ENCODE measurements around the gene MOSMO.
"Not testable (repeated sequence)": the region's sequence is repeated elsewhere in the genome, so short reads cannot be mapped to it uniquely, and the experiment has no call there.

The MOSMO gene

DNA sequence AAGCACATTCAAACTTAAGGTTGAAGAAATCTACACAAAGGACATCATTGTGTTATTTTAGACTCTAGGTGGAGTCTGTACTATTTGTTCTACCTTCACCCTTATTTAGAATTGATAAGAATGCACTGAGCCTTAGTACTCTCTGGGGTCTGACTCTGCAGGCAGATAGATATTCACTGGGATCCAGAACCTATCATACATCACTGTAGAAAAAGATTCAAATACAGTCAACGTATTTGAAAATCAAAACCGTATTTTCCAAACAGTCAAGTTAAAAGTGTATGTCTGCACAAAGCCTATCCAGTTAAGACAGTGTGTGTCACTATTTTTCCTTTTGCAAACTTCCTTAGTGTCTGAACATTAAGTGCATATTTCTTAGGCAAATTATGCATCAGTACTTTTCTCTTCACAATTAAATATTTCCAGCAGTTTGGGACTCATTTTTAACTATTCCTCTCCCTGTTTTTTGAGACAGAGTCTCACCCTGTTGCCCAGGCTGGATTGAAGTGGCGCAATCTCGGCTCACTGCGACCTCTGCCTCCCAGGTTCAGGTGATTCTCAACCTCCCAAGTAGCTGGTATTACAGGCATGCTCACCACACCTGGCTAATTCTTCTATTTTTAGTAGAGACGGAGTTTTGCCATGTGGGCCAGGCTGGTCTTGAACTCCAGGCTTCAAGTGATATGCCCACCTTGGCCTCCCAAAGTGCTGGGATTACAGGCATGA lies 22.3 kb downstream of the MOSMO start:
- no peaks in the 10 kb centered on the region for H3K4me1 ChIP-seq (ENCODE audit: control insufficient read depth, insufficient read depth, low read length, poor library complexity, severe bottlenecking)
- no peaks in the 10 kb centered on the region for H3K9me3 ChIP-seq (ENCODE audit: control insufficient read depth, low read length)
- no peaks in the 10 kb centered on the region for H3K36me3 ChIP-seq (ENCODE audit: control insufficient read depth, insufficient read depth, low read length)
- no peak for DNase-seq
- no peak overlapping the region for H3K4me3 ChIP-seq (ENCODE audit: insufficient read depth, low read depth, low read length, poor library complexity, severe bottlenecking)
- H3K27me3 ChIP-seq (replicated peaks; ENCODE audit: control insufficient read depth, insufficient read depth, low read length, poor library complexity, severe bottlenecking), result no peaks in the 10 kb centered on the region
- no peak overlapping the region for H3K27ac ChIP-seq (ENCODE audit: insufficient read depth, low read length, poor library complexity, severe bottlenecking)

DNA sequence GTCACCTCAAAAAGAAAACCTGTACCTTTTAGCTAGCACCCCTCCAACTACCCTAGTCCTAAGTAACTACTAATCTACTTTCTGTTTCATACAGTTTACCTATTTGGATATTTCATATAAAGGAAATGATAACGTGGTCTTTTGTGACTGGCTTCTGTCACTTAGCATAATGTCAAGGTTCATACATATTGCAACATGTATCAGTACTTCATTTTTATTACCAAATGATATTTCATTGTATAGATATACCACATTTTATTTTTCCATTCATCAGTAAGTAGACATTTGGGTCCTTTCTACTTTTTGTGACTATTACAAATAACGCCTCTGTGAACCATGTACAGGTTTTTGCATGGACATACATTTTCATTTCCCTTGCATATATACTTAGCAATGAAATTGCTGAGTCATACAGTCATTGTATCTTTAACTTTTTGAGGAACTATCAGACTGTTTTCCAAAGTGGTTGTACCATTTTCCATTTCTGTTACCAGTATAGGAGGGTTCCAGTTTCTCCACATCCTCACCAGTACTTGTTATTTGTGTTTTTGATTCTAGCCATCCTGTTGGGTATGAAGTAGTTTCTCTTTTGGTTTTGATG lies 23.7 kb downstream of the MOSMO start:
- DNase-seq, result no peak
- Histone ChIP-seq H3K4me3 (ENCODE audit: insufficient read depth, low read depth, low read length, poor library complexity, severe bottlenecking) (no peak overlapping the region), H3K9me3 (ENCODE audit: control insufficient read depth, low read length) (no peaks in the 10 kb centered on the region), H3K4me1 (ENCODE audit: control insufficient read depth, insufficient read depth, low read length, poor library complexity, severe bottlenecking) (no peaks in the 10 kb centered on the region), H3K27ac (ENCODE audit: insufficient read depth, low read length, poor library complexity, severe bottlenecking) (no peak overlapping the region), H3K27me3 (replicated peaks; ENCODE audit: control insufficient read depth, insufficient read depth, low read length, poor library complexity, severe bottlenecking) (no peaks in the 10 kb centered on the region), H3K36me3 (ENCODE audit: control insufficient read depth, insufficient read depth, low read length) (no peaks in the 10 kb centered on the region)

DNA sequence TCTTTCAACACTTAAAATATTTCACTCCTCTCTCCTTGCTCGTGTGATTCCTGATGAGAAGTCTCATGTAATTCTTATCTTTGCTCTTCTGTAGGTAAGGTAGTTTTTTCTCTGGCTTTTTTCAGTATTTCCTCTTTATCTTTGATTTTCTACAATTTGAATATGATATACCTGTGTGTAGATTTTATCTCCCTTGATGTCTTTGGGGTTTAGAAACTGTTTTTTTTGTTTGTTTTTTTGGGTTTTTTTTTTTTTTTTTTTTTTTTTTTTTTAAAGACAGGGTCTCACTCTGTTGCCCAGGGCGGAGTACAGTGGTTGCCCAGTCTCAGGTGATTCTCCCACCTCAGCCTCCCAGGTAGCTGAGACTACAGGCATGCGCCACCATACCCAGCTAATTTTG lies 26.6 kb downstream of the MOSMO start:
- Histone ChIP-seq H3K4me1 (ENCODE audit: control insufficient read depth, insufficient read depth, low read length, poor library complexity, severe bottlenecking) (no peaks in the 10 kb centered on the region), H3K36me3 (ENCODE audit: control insufficient read depth, insufficient read depth, low read length) (no peaks in the 10 kb centered on the region), H3K9me3 (ENCODE audit: control insufficient read depth, low read length) (no peaks in the 10 kb centered on the region), H3K27ac (ENCODE audit: insufficient read depth, low read length, poor library complexity, severe bottlenecking) (no peak overlapping the region), H3K4me3 (ENCODE audit: insufficient read depth, low read depth, low read length, poor library complexity, severe bottlenecking) (no peak overlapping the region), H3K27me3 (replicated peaks; ENCODE audit: control insufficient read depth, insufficient read depth, low read length, poor library complexity, severe bottlenecking) (no peaks in the 10 kb centered on the region)
- DNase-seq, result no peak

DNA sequence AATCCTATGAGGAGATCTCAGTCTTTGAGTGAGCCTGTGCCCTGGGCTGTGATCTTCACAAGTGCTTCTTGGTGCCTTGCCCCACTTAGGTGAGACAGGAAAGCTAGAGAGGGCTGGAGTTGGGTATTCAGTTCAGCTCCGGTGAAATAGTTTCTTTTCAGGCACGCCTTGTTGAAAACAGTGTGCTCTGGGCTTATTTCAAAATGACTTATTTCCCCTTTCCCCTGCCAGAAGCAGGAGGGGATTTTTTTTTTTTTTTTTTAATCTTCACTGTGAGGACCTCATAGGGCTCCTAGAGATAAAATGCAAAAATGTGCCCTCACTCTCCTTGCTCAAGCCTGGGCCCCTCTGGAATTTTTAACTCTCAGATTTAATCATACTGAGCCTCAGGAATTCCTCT lies 27.2 kb downstream of the MOSMO start:
- Histone ChIP-seq H3K4me3 (ENCODE audit: insufficient read depth, low read depth, low read length, poor library complexity, severe bottlenecking) (no peak overlapping the region), H3K27me3 (replicated peaks; ENCODE audit: control insufficient read depth, insufficient read depth, low read length, poor library complexity, severe bottlenecking) (no peaks in the 10 kb centered on the region), H3K4me1 (ENCODE audit: control insufficient read depth, insufficient read depth, low read length, poor library complexity, severe bottlenecking) (no peaks in the 10 kb centered on the region), H3K27ac (ENCODE audit: insufficient read depth, low read length, poor library complexity, severe bottlenecking) (no peak overlapping the region), H3K9me3 (ENCODE audit: control insufficient read depth, low read length) (no peaks in the 10 kb centered on the region), H3K36me3 (ENCODE audit: control insufficient read depth, insufficient read depth, low read length) (no peaks in the 10 kb centered on the region)
- no peak for DNase-seq

DNA sequence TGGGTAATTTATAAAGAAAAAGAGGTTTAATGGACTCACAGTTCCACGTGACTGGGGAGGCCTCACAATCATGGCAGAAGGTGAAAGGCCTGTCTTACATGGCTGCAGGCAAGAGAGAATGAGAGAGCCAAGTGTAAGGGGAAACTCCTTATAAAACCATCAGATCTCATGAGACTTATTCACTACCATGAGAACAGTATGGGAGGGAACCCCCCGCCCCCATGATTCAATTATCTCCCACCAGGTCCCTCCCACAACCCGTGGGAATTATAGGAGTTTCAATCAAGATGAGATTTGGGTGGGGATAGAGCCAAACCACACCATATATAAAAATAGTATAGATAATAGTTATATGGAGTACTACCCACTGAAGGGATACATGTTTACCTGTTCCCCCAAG lies 36.0 kb downstream of the MOSMO start:
- not testable (repeated sequence) for H3K27ac ChIP-seq (ENCODE audit: insufficient read depth, low read length, poor library complexity, severe bottlenecking); H3K4me1 ChIP-seq (ENCODE audit: control insufficient read depth, insufficient read depth, low read length, poor library complexity, severe bottlenecking); H3K27me3 ChIP-seq (replicated peaks; ENCODE audit: control insufficient read depth, insufficient read depth, low read length, poor library complexity, severe bottlenecking); DNase-seq; H3K9me3 ChIP-seq (ENCODE audit: control insufficient read depth, low read length); H3K36me3 ChIP-seq (ENCODE audit: control insufficient read depth, insufficient read depth, low read length); H3K4me3 ChIP-seq (ENCODE audit: insufficient read depth, low read depth, low read length, poor library complexity, severe bottlenecking)

DNA sequence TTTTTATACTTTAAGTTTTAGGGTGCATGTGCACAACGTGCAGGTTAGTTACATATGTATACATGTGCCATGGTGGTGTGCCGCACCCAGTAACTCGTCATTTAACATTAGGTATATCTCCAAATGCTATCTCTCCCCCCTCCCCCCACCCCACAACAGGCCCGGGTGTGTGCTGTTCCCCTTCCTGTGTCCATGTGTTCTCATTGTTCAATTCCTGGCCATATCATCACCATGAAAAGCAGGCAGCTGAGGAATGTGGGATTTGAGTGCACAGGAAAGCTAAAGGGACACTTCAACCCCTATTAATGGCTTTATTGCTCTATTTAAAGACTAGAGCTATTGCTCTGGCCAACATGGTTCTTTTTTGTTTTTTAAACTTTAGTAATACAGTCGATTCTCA lies 38.0 kb downstream of the MOSMO start:
- H3K27me3 ChIP-seq (replicated peaks; ENCODE audit: control insufficient read depth, insufficient read depth, low read length, poor library complexity, severe bottlenecking); H3K4me1 ChIP-seq (ENCODE audit: control insufficient read depth, insufficient read depth, low read length, poor library complexity, severe bottlenecking); H3K36me3 ChIP-seq (ENCODE audit: control insufficient read depth, insufficient read depth, low read length); H3K9me3 ChIP-seq (ENCODE audit: control insufficient read depth, low read length); H3K27ac ChIP-seq (ENCODE audit: insufficient read depth, low read length, poor library complexity, severe bottlenecking); H3K4me3 ChIP-seq (ENCODE audit: insufficient read depth, low read depth, low read length, poor library complexity, severe bottlenecking); DNase-seq: not testable (repeated sequence)

DNA sequence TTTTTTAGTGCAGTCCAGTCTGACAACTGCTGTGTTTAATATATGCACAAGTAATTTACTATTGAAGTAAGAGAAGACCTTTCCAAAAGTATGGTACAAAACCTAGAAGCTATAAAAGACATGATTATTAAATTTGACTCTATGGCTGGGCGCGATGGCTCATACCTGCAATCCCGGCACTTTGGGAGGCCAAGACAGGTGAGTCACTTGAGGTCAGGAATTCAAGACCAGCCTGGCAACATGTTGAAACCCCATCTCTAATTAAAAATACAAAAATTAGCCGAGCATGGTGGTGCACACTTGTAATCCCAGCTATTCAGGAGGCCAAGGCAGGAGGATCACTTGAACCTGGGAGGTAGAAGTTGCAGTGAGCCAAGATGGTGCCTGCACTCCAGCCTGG lies 43.1 kb downstream of the MOSMO start:
- Histone ChIP-seq H3K4me1 (ENCODE audit: control insufficient read depth, insufficient read depth, low read length, poor library complexity, severe bottlenecking) (no peaks in the 10 kb centered on the region), H3K4me3 (ENCODE audit: insufficient read depth, low read depth, low read length, poor library complexity, severe bottlenecking) (no peak overlapping the region), H3K27ac (ENCODE audit: insufficient read depth, low read length, poor library complexity, severe bottlenecking) (no peak overlapping the region), H3K9me3 (ENCODE audit: control insufficient read depth, low read length) (no peaks in the 10 kb centered on the region), H3K36me3 (ENCODE audit: control insufficient read depth, insufficient read depth, low read length) (peaks cover 4% of the 10 kb centered on the region), H3K27me3 (replicated peaks; ENCODE audit: control insufficient read depth, insufficient read depth, low read length, poor library complexity, severe bottlenecking) (no peaks in the 10 kb centered on the region)
- no peak for DNase-seq

DNA sequence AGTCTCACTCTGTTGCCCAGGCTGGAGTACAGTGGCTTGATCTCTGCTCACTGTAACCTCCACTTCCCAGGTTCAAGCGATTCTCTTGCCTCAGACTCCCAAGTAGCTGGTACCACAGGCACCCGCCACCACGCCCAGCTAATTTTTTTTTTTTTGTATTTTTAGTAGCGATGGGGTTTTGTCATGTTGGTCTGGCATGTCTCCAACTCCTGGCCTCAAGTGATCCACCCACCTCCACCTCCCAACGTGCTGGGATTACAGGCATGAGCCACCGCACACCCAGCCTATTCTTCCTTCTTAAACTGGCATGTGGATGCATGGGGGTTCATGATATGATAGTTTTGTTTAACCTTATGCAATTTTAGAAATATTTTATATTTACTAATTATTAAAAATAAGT lies 45.1 kb downstream of the MOSMO start:
- H3K27ac ChIP-seq (ENCODE audit: insufficient read depth, low read length, poor library complexity, severe bottlenecking), result no peak overlapping the region
- H3K9me3 ChIP-seq (ENCODE audit: control insufficient read depth, low read length), result no peaks in the 10 kb centered on the region
- H3K4me3 ChIP-seq (ENCODE audit: insufficient read depth, low read depth, low read length, poor library complexity, severe bottlenecking), result no peak overlapping the region
- no peaks in the 10 kb centered on the region for H3K27me3 ChIP-seq (replicated peaks; ENCODE audit: control insufficient read depth, insufficient read depth, low read length, poor library complexity, severe bottlenecking)
- H3K4me1 ChIP-seq (ENCODE audit: control insufficient read depth, insufficient read depth, low read length, poor library complexity, severe bottlenecking), result no peaks in the 10 kb centered on the region
- no peak for DNase-seq
- peaks cover 4% of the 10 kb centered on the region for H3K36me3 ChIP-seq (ENCODE audit: control insufficient read depth, insufficient read depth, low read length)

DNA sequence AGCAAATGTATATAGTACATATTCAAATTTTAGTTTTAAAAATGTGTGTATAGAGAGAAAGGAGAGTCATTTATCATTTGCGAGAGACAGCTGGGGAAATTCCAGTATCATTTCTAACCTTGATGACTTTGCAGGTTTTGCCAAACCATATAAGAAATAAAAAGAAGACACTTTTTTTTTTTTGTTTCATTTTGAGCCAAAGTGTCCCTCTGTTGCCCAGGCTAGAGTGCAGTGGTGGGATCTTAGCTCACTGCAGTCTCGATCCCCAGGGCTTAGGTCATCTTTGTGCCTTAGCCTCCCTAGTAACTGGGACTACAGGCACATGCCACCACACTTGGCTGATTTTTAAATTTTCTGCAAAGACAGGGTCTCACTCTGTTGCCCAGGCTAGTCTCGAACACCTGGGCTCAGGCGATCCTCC lies 46.0 kb downstream of the MOSMO start:
- Histone ChIP-seq H3K4me1 (ENCODE audit: control insufficient read depth, insufficient read depth, low read length, poor library complexity, severe bottlenecking) (no peaks in the 10 kb centered on the region), H3K4me3 (ENCODE audit: insufficient read depth, low read depth, low read length, poor library complexity, severe bottlenecking) (no peak overlapping the region), H3K27me3 (replicated peaks; ENCODE audit: control insufficient read depth, insufficient read depth, low read length, poor library complexity, severe bottlenecking) (no peaks in the 10 kb centered on the region), H3K27ac (ENCODE audit: insufficient read depth, low read length, poor library complexity, severe bottlenecking) (no peak overlapping the region), H3K9me3 (ENCODE audit: control insufficient read depth, low read length) (no peaks in the 10 kb centered on the region), H3K36me3 (ENCODE audit: control insufficient read depth, insufficient read depth, low read length) (peaks cover 4% of the 10 kb centered on the region)
- DNase-seq, result no peak

DNA sequence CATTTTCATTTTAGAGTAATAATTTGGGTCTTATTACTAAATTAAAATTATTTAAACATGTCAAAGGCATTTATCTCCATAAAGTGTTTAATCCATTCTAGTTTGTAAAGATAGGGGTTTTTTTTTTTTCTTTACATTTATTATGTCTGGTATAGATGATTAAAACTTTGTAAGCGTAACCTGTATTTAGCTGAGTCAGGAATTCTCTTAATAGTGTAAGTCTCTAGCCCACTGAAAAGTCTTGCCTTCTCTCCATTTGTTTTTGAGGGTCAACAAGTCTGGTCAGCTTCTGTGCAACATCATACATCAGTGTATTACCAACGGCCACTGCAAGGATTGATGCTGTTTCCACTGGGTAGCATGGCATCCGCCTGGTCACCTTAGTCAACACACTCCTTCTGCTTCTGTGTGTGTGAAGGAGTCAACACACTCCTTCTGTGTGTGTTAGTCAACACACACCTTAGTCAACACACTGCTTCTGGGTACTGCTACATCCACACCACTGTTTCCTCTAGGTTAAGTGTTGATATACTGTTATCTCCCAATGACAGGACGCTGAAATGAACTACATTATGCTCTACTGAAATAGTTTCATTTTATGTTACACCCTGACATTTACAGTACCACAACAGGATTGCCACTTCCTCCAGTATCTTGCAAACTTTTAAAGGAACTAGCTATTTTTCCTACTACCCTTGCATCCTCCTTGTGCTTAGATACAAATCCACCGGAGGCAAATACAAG lies 47.1 kb downstream of the MOSMO start:
- no peaks in the 10 kb centered on the region for H3K9me3 ChIP-seq (ENCODE audit: control insufficient read depth, low read length)

More for the DNA sequence above, 47.1 kb downstream of the MOSMO start:
- no peak for DNase-seq
- no peaks in the 10 kb centered on the region for H3K4me1 ChIP-seq (ENCODE audit: control insufficient read depth, insufficient read depth, low read length, poor library complexity, severe bottlenecking)
- H3K27ac ChIP-seq (ENCODE audit: insufficient read depth, low read length, poor library complexity, severe bottlenecking), result no peak overlapping the region
- H3K27me3 ChIP-seq (replicated peaks; ENCODE audit: control insufficient read depth, insufficient read depth, low read length, poor library complexity, severe bottlenecking), result no peaks in the 10 kb centered on the region
- no peak overlapping the region for H3K4me3 ChIP-seq (ENCODE audit: insufficient read depth, low read depth, low read length, poor library complexity, severe bottlenecking)
- H3K36me3 ChIP-seq (ENCODE audit: control insufficient read depth, insufficient read depth, low read length), result peaks cover 4% of the 10 kb centered on the region
